CD4-positive, alpha-beta T cell treated with Interleukin-1 beta for 1 hour (primary cell): Measurements from ENCODE around the gene PRPS1L1.

Experiments used
- DNase-seq, 2 donors: peaks; one replicate each; pipeline ENCODE4 v3.0.0-alpha.2; 2020 to 2022

PRPS1L1 gene

DNA sequence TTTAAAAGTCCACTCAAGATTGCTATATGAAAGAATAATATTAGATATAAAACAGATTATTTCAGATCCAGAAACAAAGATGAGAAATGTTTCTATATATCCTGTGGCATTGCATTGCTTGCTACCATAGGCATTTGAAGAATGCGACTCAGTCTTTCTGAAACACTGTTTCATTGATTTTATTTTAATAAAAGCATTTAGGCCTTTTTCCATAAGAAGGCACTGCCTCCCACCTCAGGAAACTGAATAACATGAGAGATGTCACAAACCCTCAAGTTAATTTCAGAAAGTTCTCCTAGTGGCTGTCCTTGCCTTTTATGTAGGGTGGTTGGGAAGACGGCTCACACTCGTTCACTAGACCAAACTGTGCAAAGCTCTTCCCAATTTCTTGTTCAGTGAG, 23.3 kb downstream of the PRPS1L1 start:
- DNase-seq: no peak

DNA sequence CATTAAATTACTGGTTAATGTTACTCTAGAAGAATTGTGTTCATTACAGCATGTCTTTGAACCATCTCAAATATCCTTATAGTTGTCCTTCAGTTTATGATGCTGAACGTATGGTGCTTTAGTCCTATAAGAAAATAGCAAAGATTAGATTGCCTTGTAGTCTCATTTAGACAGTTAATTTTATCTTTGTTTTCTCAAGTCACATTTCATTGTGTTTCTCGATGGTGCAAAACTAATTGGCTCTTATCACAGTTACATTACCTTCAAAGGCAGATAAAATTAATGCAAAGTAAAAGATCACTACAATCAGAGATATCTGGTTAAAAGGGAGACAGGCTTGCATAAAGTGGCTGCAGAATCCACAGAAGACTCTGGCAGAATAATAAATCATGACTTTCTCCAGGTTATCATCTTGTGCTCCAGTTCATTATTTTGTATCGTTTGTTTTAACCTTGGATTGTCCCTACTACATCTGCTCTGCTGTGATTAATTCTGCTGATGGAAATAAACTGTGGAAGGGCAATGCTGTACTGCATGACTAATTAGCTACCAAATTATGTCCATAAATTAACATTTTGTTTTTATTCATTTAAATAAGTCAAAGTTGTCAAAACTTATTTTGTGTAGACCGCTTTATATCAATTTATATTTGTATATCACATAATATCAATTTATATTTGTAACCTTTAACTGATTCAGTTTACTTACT, 24.2 kb downstream of the PRPS1L1 start:
- no peak for DNase-seq

DNA sequence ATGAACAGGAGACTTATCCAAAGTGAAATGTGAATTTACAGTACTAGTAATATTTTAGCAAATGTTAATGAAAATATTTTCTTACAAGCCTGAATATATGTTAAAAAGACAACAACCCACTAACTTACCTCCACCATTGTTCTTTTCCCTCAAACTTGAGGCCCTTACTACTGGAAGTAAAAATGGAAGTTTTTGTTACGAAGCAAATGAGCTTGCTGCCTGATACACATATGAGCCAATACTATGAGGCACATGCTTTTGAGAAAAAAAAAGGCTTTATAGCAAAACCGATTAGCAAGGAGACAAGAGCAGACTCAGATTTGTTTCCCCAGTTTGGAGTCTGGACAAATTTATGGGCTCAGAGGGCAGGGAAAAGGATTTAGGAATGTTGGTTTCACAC, 29.0 kb downstream of the PRPS1L1 start:
- no peak for DNase-seq

- no peak for DNase-seq
Observed at GRCh38 chr7:17996442-17997223, 31.0 kb downstream of the PRPS1L1 start.

DNA sequence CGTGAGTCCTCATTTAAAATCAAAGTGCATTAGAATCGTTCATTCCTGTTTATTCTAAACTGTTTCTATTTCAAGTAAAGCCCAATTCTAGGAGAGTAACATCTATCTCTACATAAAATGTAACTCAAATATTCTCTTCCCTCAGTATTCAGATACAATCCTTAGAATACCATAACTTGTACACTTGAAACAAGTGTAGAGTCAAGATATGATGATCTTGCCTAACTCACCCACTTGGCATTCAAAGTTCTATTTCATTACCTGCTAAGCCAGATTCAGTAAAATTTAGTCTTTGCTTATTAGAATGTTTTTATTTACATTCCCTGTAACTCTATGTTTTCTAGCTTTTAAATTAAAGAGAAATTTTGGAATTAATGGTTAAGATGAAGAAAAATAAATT, 31.6 kb downstream of the PRPS1L1 start:
- DNase-seq: no peak

DNA sequence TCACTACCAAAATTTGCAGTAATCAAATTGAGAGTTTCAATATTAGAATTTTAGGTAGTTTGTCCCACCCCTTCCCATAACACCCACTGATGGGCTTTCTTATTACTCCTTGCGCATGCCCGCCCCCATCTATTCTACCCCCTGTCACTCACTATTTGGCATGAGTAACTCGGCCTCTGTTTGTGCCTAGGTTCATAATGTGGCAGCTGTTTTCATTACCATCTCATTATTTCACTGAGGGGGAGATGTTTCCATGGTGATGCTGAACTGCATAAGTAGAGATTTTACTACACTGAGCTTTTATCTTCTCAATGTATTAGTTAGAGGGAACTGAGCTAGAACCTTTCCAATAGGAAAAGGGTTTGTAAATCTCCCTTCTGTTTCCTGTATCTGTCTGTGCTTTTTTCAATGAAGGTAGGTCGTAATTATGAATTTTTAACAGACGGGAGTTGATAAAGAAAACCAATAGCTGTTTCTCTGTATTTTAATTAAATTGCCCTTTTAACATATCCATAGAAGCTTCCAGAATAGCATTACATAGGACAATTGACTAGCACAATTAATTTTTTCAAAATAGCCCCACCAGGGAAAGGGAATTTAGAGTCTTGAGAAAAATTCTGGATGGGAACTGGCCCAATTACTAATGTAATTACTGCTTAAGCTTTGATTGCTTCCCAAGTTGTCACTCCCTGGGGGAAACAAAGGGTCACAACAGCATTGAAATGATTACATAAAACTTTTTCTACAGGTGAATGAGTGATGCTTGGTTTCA, 33.4 kb downstream of the PRPS1L1 start:
- no peak for DNase-seq

DNA sequence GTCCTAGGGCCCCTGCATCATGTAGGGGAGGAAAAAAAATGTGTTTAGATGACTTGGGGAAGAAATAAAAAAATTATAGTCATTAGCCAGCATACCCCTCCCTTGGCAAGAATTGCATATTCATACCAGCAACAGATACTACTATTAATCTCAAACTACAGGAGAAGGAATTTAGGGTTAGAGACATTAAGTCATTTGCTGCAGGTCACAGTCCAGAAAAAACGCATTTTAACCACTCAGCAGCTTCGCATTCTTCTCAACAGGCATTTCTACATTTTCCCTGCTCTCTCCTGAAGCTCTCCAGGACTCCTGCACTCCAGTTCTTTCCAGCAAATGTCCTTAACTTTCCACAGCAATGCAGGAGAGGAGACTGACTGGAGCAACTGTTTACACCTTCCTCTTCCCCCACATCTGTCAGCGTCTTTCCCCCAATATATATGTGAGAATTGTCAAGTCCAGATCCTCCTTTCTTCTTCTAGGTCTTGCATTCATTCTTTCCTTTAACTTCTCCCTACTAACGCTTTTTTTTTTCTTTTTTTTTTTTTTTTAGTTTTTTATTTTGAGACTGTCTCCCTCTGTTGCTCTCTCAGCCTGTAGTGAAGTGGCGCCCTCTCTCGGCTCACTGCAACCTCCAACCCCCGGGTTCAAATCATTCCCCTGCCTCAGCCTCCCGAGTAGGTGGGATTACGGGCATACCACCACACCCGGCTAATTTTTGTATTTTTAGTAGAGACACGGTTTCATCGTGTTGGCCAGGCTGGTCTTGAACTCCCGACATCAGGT, 35.6 kb downstream of the PRPS1L1 start:
- no peak for DNase-seq

DNA sequence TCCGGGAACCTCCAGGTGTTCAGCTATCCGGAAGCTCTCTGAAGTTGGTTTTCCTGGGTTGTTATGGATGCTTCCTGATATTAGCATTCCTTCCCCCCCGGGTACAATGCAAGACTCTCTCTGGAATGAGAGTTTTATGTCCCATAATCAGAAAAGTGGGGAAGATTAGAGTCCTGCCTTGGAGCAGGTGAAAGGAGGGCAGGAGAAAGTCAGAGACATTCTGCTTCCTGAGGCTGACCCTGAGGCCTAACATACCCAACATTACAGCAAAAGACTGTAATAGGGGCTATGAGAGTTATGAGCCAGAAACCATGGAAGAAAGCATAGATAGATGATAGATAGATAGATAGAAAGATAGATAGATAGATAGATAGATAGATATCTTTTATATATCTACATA, 36.9 kb downstream of the PRPS1L1 start:
- no peak for DNase-seq

- no peak for DNase-seq
Observed at GRCh38 chr7:17989546-17989945, 38.1 kb downstream of the PRPS1L1 start.

DNA sequence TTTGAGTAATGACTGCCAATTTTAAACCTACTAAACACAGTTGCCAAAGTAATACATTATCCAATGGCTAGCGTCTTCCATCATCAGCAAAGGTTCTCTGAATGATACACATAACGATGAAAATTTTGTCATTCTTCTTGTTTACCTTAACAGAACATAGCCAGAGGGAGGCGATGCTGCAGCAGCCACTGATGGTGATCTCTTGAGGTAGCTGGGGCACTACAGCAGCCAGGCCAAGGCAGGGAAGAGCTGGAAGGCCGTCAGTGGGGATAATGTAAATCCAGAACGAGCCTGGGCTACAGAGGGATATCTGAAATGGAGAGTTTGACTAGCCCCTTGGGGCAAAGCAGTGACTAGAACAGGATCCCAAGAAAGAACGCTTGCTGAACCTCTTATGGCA, 38.8 kb downstream of the PRPS1L1 start:
- DNase-seq: no peak

DNA sequence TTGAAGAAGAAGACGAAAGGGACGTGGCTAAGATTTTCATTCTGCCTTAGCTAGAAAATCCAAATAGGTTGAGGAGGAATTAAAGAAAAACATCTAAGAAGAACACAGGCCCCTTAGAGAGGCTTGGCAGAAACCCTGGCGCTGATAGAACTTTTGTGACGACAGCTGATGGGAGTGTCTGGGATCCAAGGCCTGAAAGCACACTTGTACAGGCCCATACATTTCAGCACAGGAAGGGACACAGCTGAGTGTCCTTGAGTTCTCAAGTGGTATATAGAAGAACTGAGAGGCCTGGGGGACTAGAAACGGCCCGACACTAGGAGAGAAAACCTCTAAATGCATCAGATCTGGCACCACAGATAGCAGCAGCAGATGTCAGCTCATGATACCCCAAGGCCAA, 39.5 kb downstream of the PRPS1L1 start:
- DNase-seq: no peak

- DNase-seq: no peak
Observed at GRCh38 chr7:17986851-17987250, 40.8 kb downstream of the PRPS1L1 start.

- no peak for DNase-seq
Observed at GRCh38 chr7:17985473-17986239, 42.0 kb downstream of the PRPS1L1 start.

DNA sequence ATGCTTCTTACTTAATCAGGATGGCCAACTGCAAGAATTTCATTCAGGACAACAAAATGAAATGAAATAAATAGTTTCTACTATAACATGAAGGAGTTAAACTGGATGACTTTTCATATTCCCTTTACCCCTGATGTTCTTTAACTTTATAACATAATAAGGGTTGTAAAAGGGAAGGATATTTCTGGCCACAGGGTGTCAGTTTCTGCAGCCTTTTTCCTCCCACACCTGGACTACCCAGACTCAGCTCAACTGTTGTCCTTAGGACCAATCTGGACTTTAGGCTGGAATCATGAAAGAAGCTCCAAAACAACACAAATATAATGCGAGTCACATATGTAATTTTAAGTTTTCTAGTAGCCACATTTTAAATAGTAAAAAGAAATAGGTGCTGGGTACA, 43.4 kb downstream of the PRPS1L1 start:
- no peak for DNase-seq

- no peak for DNase-seq
Observed at GRCh38 chr7:17983221-17984062, 44.2 kb downstream of the PRPS1L1 start.

DNA sequence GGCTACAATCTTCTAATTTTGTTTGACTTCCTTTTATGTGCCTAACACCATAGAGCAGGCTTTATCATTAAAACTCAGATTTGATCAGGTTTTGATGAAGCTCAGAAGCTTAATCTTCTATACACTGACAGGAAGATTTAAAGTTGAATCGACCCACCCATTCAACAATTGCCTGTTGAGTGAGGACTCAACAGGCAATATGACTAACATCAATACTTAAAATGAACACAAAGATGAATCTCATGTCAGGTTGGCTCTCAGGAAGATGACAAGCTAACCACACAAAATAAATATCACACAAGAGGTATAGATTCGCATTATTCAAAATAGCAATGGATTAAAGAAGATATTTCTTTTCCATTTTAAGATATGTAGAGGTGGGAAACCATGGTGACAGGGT, 50.7 kb downstream of the PRPS1L1 start:
- no peak for DNase-seq
